Smooth muscle cell (in vitro differentiated cells): ENCODE measurements around the gene SIPA1L3. TPM values are rescaled to one million over a fixed set of nuclear protein-coding genes. Genes with fewer than 3 reads are reported as not detected.

Source experiments
- DNase-seq: peaks from one replicate; lab custom pipeline; 2025; ENCODE audit not compliant: unreplicated experiment; lab: John Stamatoyannopoulos, UW
- H2AFZ ChIP-seq: fragments of 200-600 bp; sonication (generic); 2 replicates; pipeline ENCODE4 v1.6.0; 2016; ENCODE audit warnings: antibody characterized with exemption, low read depth, mild to moderate bottlenecking
- H3F3A ChIP-seq: fragments of 200-600 bp; sonication (generic); 2 replicates; pipeline ENCODE4 v1.6.0; 2017; ENCODE audit warnings: antibody characterized with exemption, low read depth
- H3K27ac ChIP-seq: fragments of 200-600 bp; sonication (generic); 2 replicates; pipeline ENCODE4 v1.5.1; 2016; ENCODE audit warnings: low read depth, mild to moderate bottlenecking
- H3K27me3 ChIP-seq: fragments of 200-600 bp; sonication (generic); 2 replicates; pipeline ENCODE4 v1.6.1; 2016; ENCODE audit warnings: low read depth, mild to moderate bottlenecking
- H3K36me3 ChIP-seq: fragments of 200-600 bp; sonication (generic); 2 replicates; pipeline ENCODE4 v1.5.1; 2016; ENCODE audit warnings: low read depth
- H3K4me1 ChIP-seq: fragments of 200-600 bp; sonication (generic); 2 replicates; pipeline ENCODE4 v1.5.1; 2016; ENCODE audit warnings: low read depth
- H3K4me2 ChIP-seq: fragments of 200-600 bp; sonication (generic); 2 replicates; pipeline ENCODE4 v1.6.0; 2016; ENCODE audit warnings: mild to moderate bottlenecking
- H3K4me3 ChIP-seq: fragments of 200-600 bp; sonication (generic); 2 replicates; pipeline ENCODE4 v1.5.1; 2016; ENCODE audit warnings: mild to moderate bottlenecking
- H3K79me2 ChIP-seq: fragments of 200-600 bp; sonication (generic); 2 replicates; pipeline ENCODE4 v1.6.0; 2016; ENCODE audit warnings: low read depth, mild to moderate bottlenecking
- H3K9ac ChIP-seq: fragments of 200-600 bp; sonication (generic); 2 replicates; pipeline ENCODE4 v1.6.0; 2016; ENCODE audit warnings: low read depth
- H3K9me3 ChIP-seq: fragments of 200-600 bp; sonication (generic); replicated peaks from 2 replicates; pipeline ENCODE4 v1.5.1; 2016; ENCODE audit warnings: low read depth
- H4K20me1 ChIP-seq: fragments of 200-600 bp; sonication (generic); 2 replicates; pipeline ENCODE4 v1.6.0; 2016; ENCODE audit warnings: low read depth
- WGBS: methylation state at CpG from one replicate; pipeline ENCODE4 v1.1.7; 2016; ENCODE audit warnings: low lambda C conversion rate; 5-methylcytosine and 5-hydroxymethylcytosine counted together
- polyA plus RNA-seq: library from polyadenylated mRNA; unstranded; fragments of >200 nt; fragmentation: Nextera tagmentation; extraction: Ambion mirVana; gene quantifications from 2 replicates; pipeline ENCODE4 v1.2.1, GENCODE V29; 2016
- total RNA-seq: library from RNA; depleted of rRNA; stranded (reverse); fragments of >200 nt; gene quantifications from 2 replicates; pipeline ENCODE4 v1.2.3, GENCODE V29; 2014
- TF ChIP-seq, protein P1 (sequence below): fragments of 200-600 bp; sonication (generic); IDR thresholded peaks from 2 replicates; pipeline ENCODE4 v1.5.1; 2017; ENCODE audit warnings: borderline replicate concordance, mild to moderate bottlenecking, antibody characterized with exemption; ENCODE audit not compliant: insufficient read depth, poor library complexity, severe bottlenecking

SIPA1L3 gene
- total and polyA plus RNA-seq, 2 experiments from 2014 or later: 6.5 to 7.6 TPM

DNA sequence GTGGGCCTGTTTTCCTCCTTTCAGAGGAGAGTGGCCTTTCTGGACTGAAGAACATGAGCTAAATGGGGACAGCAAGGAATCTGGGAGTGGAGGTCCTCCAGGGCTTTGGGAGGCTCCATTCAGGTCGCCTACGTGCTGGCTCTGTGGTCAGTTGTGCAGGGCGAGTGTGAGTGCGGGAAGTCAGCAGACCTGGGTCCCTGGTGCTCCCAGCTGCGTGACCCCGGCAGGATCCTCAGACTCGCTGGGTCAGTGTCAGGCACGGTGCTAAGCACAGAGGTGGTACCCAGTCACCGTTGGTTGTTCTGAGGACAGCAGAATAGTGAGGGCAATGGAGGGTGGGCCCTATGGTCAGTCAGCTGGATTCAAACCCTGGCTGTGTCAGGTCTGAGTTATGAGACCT, 85.8 kb downstream of the SIPA1L3 start:
- 98% methylated on average over 9 of the region's 9 CpGs for WGBS

DNA sequence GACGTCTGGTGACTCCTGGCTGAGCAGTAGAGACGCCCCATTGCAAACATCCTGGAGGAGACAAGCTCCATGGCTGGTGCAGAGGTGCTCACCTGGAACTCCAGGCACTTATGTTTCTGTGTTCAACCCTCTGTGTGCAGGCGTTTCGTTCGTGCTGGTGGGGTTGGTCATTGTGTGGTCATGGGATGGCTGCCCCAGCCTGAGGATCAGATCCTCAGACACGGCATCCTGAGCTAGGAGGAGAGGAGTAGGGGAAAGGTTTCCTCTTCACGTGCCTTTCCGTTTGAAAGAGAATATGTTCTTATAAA, 87.8 kb downstream of the SIPA1L3 start:
- Histone ChIP-seq H2AFZ (no peak overlapping the region), H3K4me2 (no peak overlapping the region), H3F3A (no peaks in the 10 kb centered on the region), H3K36me3 (no peaks in the 10 kb centered on the region), H3K79me2 (no peaks in the 10 kb centered on the region), H3K4me3 (no peak overlapping the region), H3K27ac (no peak overlapping the region), H3K27me3 (no peaks in the 10 kb centered on the region), H3K4me1 (no peaks in the 10 kb centered on the region), H3K9ac (no peak overlapping the region), H4K20me1 (peaks cover 7% of the 10 kb centered on the region), H3K9me3 (no peaks in the 10 kb centered on the region)
- no peak for DNase-seq
- 84% methylated on average over 8 of the region's 8 CpGs for WGBS
- TF ChIP-seq, protein P1, sequence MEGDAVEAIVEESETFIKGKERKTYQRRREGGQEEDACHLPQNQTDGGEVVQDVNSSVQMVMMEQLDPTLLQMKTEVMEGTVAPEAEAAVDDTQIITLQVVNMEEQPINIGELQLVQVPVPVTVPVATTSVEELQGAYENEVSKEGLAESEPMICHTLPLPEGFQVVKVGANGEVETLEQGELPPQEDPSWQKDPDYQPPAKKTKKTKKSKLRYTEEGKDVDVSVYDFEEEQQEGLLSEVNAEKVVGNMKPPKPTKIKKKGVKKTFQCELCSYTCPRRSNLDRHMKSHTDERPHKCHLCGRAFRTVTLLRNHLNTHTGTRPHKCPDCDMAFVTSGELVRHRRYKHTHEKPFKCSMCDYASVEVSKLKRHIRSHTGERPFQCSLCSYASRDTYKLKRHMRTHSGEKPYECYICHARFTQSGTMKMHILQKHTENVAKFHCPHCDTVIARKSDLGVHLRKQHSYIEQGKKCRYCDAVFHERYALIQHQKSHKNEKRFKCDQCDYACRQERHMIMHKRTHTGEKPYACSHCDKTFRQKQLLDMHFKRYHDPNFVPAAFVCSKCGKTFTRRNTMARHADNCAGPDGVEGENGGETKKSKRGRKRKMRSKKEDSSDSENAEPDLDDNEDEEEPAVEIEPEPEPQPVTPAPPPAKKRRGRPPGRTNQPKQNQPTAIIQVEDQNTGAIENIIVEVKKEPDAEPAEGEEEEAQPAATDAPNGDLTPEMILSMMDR: no peak

More for the DNA sequence above, 85.8 kb downstream of the SIPA1L3 start:
- DNase-seq: no peak
- TF ChIP-seq, protein P1: no peak
- peaks cover 15% of the 10 kb centered on the region for H4K20me1 ChIP-seq
- H3F3A ChIP-seq: no peaks in the 10 kb centered on the region
- H3K4me1 ChIP-seq: peaks cover 9% of the 10 kb centered on the region
- no peaks in the 10 kb centered on the region for H3K27me3 ChIP-seq
- H3K4me3 ChIP-seq: no peak overlapping the region
- H3K36me3 ChIP-seq: no peaks in the 10 kb centered on the region
- no peak overlapping the region for H3K4me2 ChIP-seq
- no peak overlapping the region for H2AFZ ChIP-seq
- H3K9me3 ChIP-seq: no peaks in the 10 kb centered on the region
- H3K79me2 ChIP-seq: no peaks in the 10 kb centered on the region
- no peak overlapping the region for H3K9ac ChIP-seq
- H3K27ac ChIP-seq: no peak overlapping the region

DNA sequence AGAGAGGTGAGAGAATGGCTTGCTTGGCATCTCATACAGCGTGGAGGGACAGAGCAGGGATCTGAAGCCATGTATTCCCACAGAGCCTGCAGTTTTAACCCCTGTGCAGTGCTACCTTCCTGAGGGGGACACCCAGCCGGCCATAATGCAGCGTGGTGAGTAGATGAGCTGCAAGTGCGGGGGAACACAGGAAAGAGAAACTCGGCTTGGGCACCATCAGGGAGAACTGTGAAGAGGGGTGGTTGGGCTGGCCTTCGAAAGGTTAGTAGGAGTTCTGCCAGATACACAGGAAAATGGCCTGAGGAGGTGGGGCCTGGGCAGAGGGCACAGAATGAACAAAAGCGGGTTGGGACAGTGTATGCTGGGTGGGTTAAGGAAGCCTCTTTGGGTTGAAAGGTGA, 88.3 kb downstream of the SIPA1L3 start:
- Histone ChIP-seq H3K4me2 (no peak overlapping the region), H3F3A (no peaks in the 10 kb centered on the region), H3K4me3 (no peak overlapping the region), H3K36me3 (no peaks in the 10 kb centered on the region), H3K9ac (no peak overlapping the region), H4K20me1 (peaks cover 3% of the 10 kb centered on the region), H2AFZ (no peak overlapping the region), H3K79me2 (no peaks in the 10 kb centered on the region), H3K27ac (no peak overlapping the region), H3K27me3 (no peaks in the 10 kb centered on the region), H3K4me1 (no peaks in the 10 kb centered on the region), H3K9me3 (no peaks in the 10 kb centered on the region)
- WGBS: 95% methylated on average over 7 of the region's 7 CpGs
- DNase-seq: no peak
- TF ChIP-seq, protein P1: no peak

DNA sequence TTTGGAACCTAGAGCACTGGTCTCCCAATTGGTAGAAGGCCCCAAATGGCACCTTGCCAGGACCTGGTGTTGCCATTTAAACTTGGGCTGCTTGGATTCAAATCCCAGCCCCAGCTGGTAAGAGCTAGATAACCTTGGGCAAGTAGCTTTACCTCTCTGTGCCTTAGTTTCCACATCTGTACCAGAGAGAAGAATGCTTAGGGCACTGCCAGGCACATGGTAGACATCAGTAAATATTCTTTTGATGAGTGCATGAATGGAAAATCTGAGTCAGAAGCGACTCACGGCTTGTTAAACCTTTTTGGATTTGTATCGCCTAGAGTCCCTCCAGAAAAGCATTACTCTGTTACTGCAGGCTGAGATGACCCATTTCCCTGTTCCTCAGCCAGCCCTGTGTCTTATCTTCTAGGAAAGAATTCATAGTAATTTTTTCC, 90.9 kb downstream of the SIPA1L3 start:
- no peaks in the 10 kb centered on the region for H3K36me3 ChIP-seq
- H4K20me1 ChIP-seq: no peaks in the 10 kb centered on the region
- H3F3A ChIP-seq: peaks cover under 1% of the 10 kb centered on the region
- no peaks in the 10 kb centered on the region for H3K27me3 ChIP-seq
- 24% methylated on average over 3 of the region's 3 CpGs for WGBS
- H3K4me1 ChIP-seq: peaks cover 2% of the 10 kb centered on the region
- peak overlapping the region; percentile 4 for H3K4me2 ChIP-seq
- H2AFZ ChIP-seq: no peak overlapping the region
- TF ChIP-seq, protein P1: no peak
- no peak overlapping the region for H3K9ac ChIP-seq
- H3K27ac ChIP-seq: peak overlapping the region; percentile 81
- H3K79me2 ChIP-seq: no peaks in the 10 kb centered on the region
- no peak overlapping the region for H3K4me3 ChIP-seq
- no peaks in the 10 kb centered on the region for H3K9me3 ChIP-seq
- DNase-seq: no peak
